NCI-H2196 treated with DMSO at 0.1 percent for 48 hours (cell line): ENCODE results near the gene FAM170B.

Experiments
- DNase-seq: peaks from one replicate; lab custom pipeline; 2025; ENCODE audit not compliant: unreplicated experiment; lab: John Stamatoyannopoulos, UW

Gene FAM170B

GRCh38 chr10:49107111-49107886, 26.5 kb downstream of the FAM170B start:
- DNase-seq, result no peak

- no peak for DNase-seq
Measured at GRCh38 chr10:49106451-49106850, 27.4 kb downstream of the FAM170B start.

GRCh38 chr10:49105076-49105475, 28.7 kb downstream of the FAM170B start:
- DNase-seq, result no peak

GRCh38 chr10:49104323-49104722, 29.5 kb downstream of the FAM170B start:
- no peak for DNase-seq

- no peak for DNase-seq
Measured at GRCh38 chr10:49103761-49104160, 30.1 kb downstream of the FAM170B start.

GRCh38 chr10:49099046-49099445, 34.8 kb downstream of the FAM170B start:
- no peak for DNase-seq

- no peak for DNase-seq
Measured at GRCh38 chr10:49096890-49097445, 36.9 kb downstream of the FAM170B start.

- no peak for DNase-seq
Measured at GRCh38 chr10:49094646-49095045, 39.2 kb downstream of the FAM170B start.

GRCh38 chr10:49093922-49094321, 39.9 kb downstream of the FAM170B start:
- no peak for DNase-seq

GRCh38 chr10:49092477-49092876, 41.3 kb downstream of the FAM170B start:
- DNase-seq, result no peak

- DNase-seq, result no peak
Measured at GRCh38 chr10:49091450-49092210, 42.2 kb downstream of the FAM170B start.

- no peak for DNase-seq
Measured at GRCh38 chr10:49090696-49091380, 43.0 kb downstream of the FAM170B start.

GRCh38 chr10:49090189-49090575, 43.6 kb downstream of the FAM170B start:
- DNase-seq, result no peak

GRCh38 chr10:49089557-49090188, 44.1 kb downstream of the FAM170B start:
- no peak for DNase-seq

GRCh38 chr10:49089152-49089551, 44.7 kb downstream of the FAM170B start:
- DNase-seq, result no peak

GRCh38 chr10:49086889-49087288, 46.9 kb downstream of the FAM170B start:
- DNase-seq, result no peak

GRCh38 chr10:49083261-49083660, 50.6 kb downstream of the FAM170B start:
- DNase-seq, result no peak

GRCh38 chr10:49082766-49083165, 51.1 kb downstream of the FAM170B start:
- DNase-seq, result no peak

GRCh38 chr10:49081547-49082275, 52.1 kb downstream of the FAM170B start:
- DNase-seq, result no peak
